Esophagus muscularis mucosa (tissue), 3 donors: ENCODE measurements around the gene EBF4.

Experiments used
- POLR2A ChIP-seq: fragments of 450-650 bp; IDR thresholded peaks from one replicate; pipeline ENCODE4 v1.6.1; 2017; ENCODE audit warnings: antibody characterized with exemption, moderate library complexity, mild to moderate bottlenecking, low read depth
- POLR2AphosphoS5 ChIP-seq, 2 donors: sonication (generic); formaldehyde crosslinking; IDR thresholded peaks; one replicate each; pipeline ENCODE4 v1.6.1; 2017; ENCODE audit warnings: antibody characterized with exemption in 2 of 2
- TF ChIP-seq, protein P1 (sequence below), 3 experiments: fragments of 200-600 bp in 2 of 3; fragments of 450-650 bp in 1 of 3; sonication (generic) in 2 of 3; IDR thresholded peaks; one replicate each; pipeline ENCODE4 v1.5.1; 2017 to 2019; ENCODE audit warnings: antibody characterized with exemption in 3 of 3, mild to moderate bottlenecking in 2 of 3, moderate library complexity in 1 of 3

DNA sequence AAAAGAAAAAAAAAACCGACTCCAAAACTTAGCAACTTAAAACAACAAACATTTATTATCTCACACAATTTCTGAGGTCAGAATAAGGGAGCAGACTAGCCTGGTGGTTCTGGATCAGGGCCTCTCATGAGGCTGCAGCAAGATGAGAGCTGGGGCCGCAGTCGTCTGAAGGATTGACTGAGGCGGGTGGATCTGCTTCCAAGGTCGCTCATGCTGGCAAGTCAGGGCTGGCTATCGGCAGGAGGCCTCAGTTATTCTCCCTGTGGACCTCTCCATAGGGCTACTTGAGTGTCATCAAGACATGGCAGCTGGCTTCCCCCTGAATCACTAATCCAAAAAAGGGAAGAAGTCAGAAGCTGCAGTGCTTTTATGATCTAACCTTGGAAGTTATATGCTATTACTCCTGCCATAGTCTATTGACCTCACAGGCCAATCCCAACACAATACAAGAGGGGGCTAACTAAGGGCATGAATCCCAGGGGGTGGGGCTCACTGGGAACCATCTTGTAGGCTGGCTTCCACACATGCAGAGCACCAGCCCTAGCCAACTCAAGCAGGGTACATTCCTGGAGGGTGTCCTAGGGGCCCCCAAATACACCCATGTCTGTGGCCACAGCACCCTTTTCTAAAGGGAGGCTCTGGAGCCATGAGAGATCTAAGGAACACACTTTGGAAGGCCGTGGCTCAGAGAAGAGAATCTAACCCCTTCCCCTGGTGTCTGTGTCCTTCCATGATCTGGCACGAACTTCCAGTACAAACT is 11.3 kb downstream of the EBF4 start:
- TF ChIP-seq POLR2AphosphoS5 (IDR thresholded peaks at IDR 0.05): no peak
- TF ChIP-seq, protein P1, sequence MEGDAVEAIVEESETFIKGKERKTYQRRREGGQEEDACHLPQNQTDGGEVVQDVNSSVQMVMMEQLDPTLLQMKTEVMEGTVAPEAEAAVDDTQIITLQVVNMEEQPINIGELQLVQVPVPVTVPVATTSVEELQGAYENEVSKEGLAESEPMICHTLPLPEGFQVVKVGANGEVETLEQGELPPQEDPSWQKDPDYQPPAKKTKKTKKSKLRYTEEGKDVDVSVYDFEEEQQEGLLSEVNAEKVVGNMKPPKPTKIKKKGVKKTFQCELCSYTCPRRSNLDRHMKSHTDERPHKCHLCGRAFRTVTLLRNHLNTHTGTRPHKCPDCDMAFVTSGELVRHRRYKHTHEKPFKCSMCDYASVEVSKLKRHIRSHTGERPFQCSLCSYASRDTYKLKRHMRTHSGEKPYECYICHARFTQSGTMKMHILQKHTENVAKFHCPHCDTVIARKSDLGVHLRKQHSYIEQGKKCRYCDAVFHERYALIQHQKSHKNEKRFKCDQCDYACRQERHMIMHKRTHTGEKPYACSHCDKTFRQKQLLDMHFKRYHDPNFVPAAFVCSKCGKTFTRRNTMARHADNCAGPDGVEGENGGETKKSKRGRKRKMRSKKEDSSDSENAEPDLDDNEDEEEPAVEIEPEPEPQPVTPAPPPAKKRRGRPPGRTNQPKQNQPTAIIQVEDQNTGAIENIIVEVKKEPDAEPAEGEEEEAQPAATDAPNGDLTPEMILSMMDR (IDR thresholded peaks at IDR 0.05): no peak
- TF ChIP-seq POLR2A: no peak
